ENCODE results near the gene RBL1.

The RBL1 gene

GRCh38 chr20:36950414-36951197 lies 145.2 kb downstream of the RBL1 start:
- no peak for DNase-seq (ENCODE audit: low read depth, low spot score)
